ENCODE results near the gene ZFYVE28. TPM values are rescaled to one million over a fixed set of nuclear protein-coding genes. Genes with fewer than 3 reads are reported as not detected.

Gene ZFYVE28
- total RNA-seq, 1 experiment from 2014 or later = 12.9 TPM

- no peak for DNase-seq
- CTCF ChIA-PET = no interaction called here
- no peaks in the 10 kb centered on the region for H3K36me3 ChIP-seq (ENCODE audit: low read depth)
- intact Hi-C loops (cut with micrococcal nuclease; ENCODE audit: unreplicated experiment) = no loop called here
- H3K4me2 ChIP-seq = no peak overlapping the region
- H3F3A ChIP-seq (ENCODE audit: insufficient read depth, low read depth) = no peaks in the 10 kb centered on the region
- no peaks in the 10 kb centered on the region; the same call in 1 of the 2 replicates for H4K20me1 ChIP-seq (ENCODE audit: insufficient read depth)
- TF ChIP-seq CTCF (conservative IDR thresholded peaks at IDR 0.05) (no peak), EZH2 (IDR thresholded peaks at IDR 0.05; ENCODE audit: low read depth) (no peak)
- no peak overlapping the region for H3K27ac ChIP-seq
- H2AFZ ChIP-seq = no peak overlapping the region
- H3K9me3 ChIP-seq (ENCODE audit: insufficient read depth, low read depth) = no peaks in the 10 kb centered on the region
- H3K79me2 ChIP-seq (ENCODE audit: low read depth) = no peaks in the 10 kb centered on the region
- no peaks in the 10 kb centered on the region for H3K4me1 ChIP-seq (replicated peaks; ENCODE audit: insufficient read depth)
- no TSS peak for BruUV-seq (replicated peaks)
- POLR2A ChIA-PET (ENCODE audit: unreplicated experiment) = no interaction called here
- H3K27me3 ChIP-seq (ENCODE audit: insufficient read depth, low read depth) = peaks cover 38% of the 10 kb centered on the region
- no peaks in the 10 kb centered on the region for H3K9me2 ChIP-seq (ENCODE audit: insufficient read depth)
- H3K4me3 ChIP-seq = no peak overlapping the region
These were observed 27.1 kb upstream of the ZFYVE28 start for GRCh38 chr4:2445571-2445970.

GRCh38 chr4:2445130-2445529 lies 26.7 kb upstream of the ZFYVE28 start:
- POLR2A ChIA-PET (ENCODE audit: unreplicated experiment) = no interaction called here

GRCh38 chr4:2443956-2444740 lies 25.7 kb upstream of the ZFYVE28 start:
- Histone ChIP-seq H4K20me1 (ENCODE audit: insufficient read depth) (no peaks in the 10 kb centered on the region; the same call in 1 of the 2 replicates), H3K79me2 (ENCODE audit: low read depth) (no peaks in the 10 kb centered on the region), H3K27me3 (ENCODE audit: insufficient read depth, low read depth) (peaks cover 27% of the 10 kb centered on the region), H3K4me3 (no peak overlapping the region), H3K4me2 (no peak overlapping the region), H3F3A (ENCODE audit: insufficient read depth, low read depth) (no peaks in the 10 kb centered on the region), H3K9me3 (ENCODE audit: insufficient read depth, low read depth) (no peaks in the 10 kb centered on the region), H3K9me2 (ENCODE audit: insufficient read depth) (no peaks in the 10 kb centered on the region), H2AFZ (no peak overlapping the region), H3K36me3 (ENCODE audit: low read depth) (no peaks in the 10 kb centered on the region), H3K27ac (no peak overlapping the region), H3K4me1 (replicated peaks; ENCODE audit: insufficient read depth) (no peaks in the 10 kb centered on the region)
- intact Hi-C loops (cut with micrococcal nuclease; ENCODE audit: unreplicated experiment) = loop anchor here (5.0 kb wide), 1 partner anchor 202 kb away; the partner anchor contains the start of genes HAUS3 and POLN
- no peak for DNase-seq
- ChIA-PET CTCF (interaction anchor here (0.5 kb wide), 2 partner anchors 183 to 285 kb away, joined by 5 to 7 read pairs; no protein-coding TSS in a partner anchor), POLR2A (ENCODE audit: unreplicated experiment) (no interaction called here)
- BruUV-seq (replicated peaks) = no TSS peak
- no peak for TF ChIP-seq CTCF (conservative IDR thresholded peaks at IDR 0.05)
- TF ChIP-seq EZH2 (IDR thresholded peaks at IDR 0.05; ENCODE audit: low read depth) = no peak

More at GRCh38 chr4:2445130-2445529, 26.7 kb upstream of the ZFYVE28 start:
- Histone ChIP-seq H3K4me3 (no peak overlapping the region), H3K4me1 (replicated peaks; ENCODE audit: insufficient read depth) (no peaks in the 10 kb centered on the region), H3K9me3 (ENCODE audit: insufficient read depth, low read depth) (no peaks in the 10 kb centered on the region), H3K4me2 (no peak overlapping the region), H3K79me2 (ENCODE audit: low read depth) (no peaks in the 10 kb centered on the region), H3K27ac (no peak overlapping the region), H3K9me2 (ENCODE audit: insufficient read depth) (no peaks in the 10 kb centered on the region), H3F3A (ENCODE audit: insufficient read depth, low read depth) (no peaks in the 10 kb centered on the region), H3K27me3 (ENCODE audit: insufficient read depth, low read depth) (peaks cover 34% of the 10 kb centered on the region), H4K20me1 (ENCODE audit: insufficient read depth) (no peaks in the 10 kb centered on the region; the same call in 1 of the 2 replicates), H2AFZ (no peak overlapping the region), H3K36me3 (ENCODE audit: low read depth) (no peaks in the 10 kb centered on the region)
- no TSS peak for BruUV-seq (replicated peaks)
- intact Hi-C loops (cut with micrococcal nuclease; ENCODE audit: unreplicated experiment) = no loop called here
- CTCF ChIA-PET = no interaction called here
- no peak for DNase-seq
- TF ChIP-seq EZH2 (IDR thresholded peaks at IDR 0.05; ENCODE audit: low read depth) (no peak), CTCF (conservative IDR thresholded peaks at IDR 0.05) (no peak)
